Endothelial cell of umbilical vein (primary cell): ENCODE measurements around the gene SSBP3.

Experiments
- EZH2 ChIP-seq: IDR thresholded peaks from 2 replicates; pipeline ENCODE4 v1.6.1; 2012; ENCODE audit warnings: borderline replicate concordance, low read depth, mild to moderate bottlenecking, moderate library complexity, low read length, inconsistent platforms; ENCODE audit not compliant: severe bottlenecking
- FOS ChIP-seq: IDR thresholded peaks from 2 replicates; pipeline ENCODE4 v1.6.1; 2011; ENCODE audit warnings: mild to moderate bottlenecking, low read length, moderate library complexity, borderline replicate concordance; ENCODE audit not compliant: insufficient read depth
- GATA2 ChIP-seq: IDR thresholded peaks from 2 replicates; pipeline ENCODE4 v1.7.0; 2011; ENCODE audit warnings: low read depth, mild to moderate bottlenecking, moderate library complexity, mixed read lengths, low read length; ENCODE audit not compliant: insufficient read length, insufficient read depth
- JUN ChIP-seq: IDR thresholded peaks from 2 replicates; pipeline ENCODE4 v1.6.1; 2011; ENCODE audit warnings: borderline replicate concordance, low read depth; ENCODE audit not compliant: insufficient read length, insufficient read depth
- MYC ChIP-seq: IDR thresholded peaks from one replicate; pipeline ENCODE4 v1.6.1; 2011; ENCODE audit warnings: mild to moderate bottlenecking, low read depth, low read length
- POLR2A ChIP-seq: IDR thresholded peaks from 2 replicates; pipeline ENCODE4 v1.6.1; 2012; ENCODE audit warnings: low read depth, mild to moderate bottlenecking, control low read depth, low read length
- POLR2AphosphoS5 ChIP-seq: IDR thresholded peaks from 2 replicates; pipeline ENCODE4 v1.6.1; 2012; ENCODE audit warnings: low read depth, mild to moderate bottlenecking, control low read depth, low read length, moderate library complexity; ENCODE audit not compliant: insufficient read depth
- TF ChIP-seq, protein P1 (sequence below), 2 donors: IDR thresholded peaks; 1 replicate in 1 of 2; 2 replicates in 1 of 2; pipeline ENCODE4 v1.5.1; 2011; ENCODE audit warnings: low read length in 2 of 2, mild to moderate bottlenecking in 2 of 2, moderate library complexity in 2 of 2, control low read depth in 1 of 2, inconsistent platforms in 1 of 2, low read depth in 1 of 2; ENCODE audit not compliant: insufficient read depth in 1 of 2; ENCODE audit errors: extremely low read depth in 1 of 2
- TF ChIP-seq, protein P2 (sequence below): IDR thresholded peaks from 2 replicates; pipeline ENCODE4 v1.6.1; 2011; ENCODE audit not compliant: insufficient read depth, insufficient read length

DNA sequence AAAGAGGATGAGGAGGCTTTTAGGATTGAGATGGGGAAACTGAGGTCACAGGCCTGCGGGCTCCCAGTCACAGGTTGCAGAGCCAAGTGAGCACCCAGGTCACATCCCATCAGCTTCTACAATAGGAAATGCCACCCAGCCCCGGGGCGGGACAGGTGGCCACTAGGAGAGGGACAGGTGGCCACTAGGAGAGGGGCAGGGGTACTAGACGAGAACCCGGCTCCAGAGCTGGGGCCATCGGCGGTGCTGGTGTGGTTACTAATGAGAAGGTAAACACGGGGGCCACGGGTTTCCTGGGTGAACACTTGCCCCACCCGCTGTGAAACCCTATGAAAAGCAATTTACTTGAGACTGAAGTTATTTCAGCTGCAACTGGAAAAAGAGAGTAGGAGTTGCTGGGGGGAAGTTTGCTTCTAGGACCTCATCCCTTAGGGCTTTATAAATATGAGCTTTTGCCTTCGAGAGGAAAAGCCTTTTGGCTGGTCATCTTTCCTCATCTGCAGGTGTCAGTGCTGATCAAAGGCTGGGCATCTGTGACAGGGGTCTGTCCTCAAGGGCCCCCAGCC, 153.7 kb downstream of the SSBP3 start:
- no peak for TF ChIP-seq POLR2A
- TF ChIP-seq, protein P1, sequence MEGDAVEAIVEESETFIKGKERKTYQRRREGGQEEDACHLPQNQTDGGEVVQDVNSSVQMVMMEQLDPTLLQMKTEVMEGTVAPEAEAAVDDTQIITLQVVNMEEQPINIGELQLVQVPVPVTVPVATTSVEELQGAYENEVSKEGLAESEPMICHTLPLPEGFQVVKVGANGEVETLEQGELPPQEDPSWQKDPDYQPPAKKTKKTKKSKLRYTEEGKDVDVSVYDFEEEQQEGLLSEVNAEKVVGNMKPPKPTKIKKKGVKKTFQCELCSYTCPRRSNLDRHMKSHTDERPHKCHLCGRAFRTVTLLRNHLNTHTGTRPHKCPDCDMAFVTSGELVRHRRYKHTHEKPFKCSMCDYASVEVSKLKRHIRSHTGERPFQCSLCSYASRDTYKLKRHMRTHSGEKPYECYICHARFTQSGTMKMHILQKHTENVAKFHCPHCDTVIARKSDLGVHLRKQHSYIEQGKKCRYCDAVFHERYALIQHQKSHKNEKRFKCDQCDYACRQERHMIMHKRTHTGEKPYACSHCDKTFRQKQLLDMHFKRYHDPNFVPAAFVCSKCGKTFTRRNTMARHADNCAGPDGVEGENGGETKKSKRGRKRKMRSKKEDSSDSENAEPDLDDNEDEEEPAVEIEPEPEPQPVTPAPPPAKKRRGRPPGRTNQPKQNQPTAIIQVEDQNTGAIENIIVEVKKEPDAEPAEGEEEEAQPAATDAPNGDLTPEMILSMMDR (IDR thresholded peaks at IDR 0.05; ENCODE audit: extremely low read depth in 1 of 2, insufficient read depth in 1 of 2, low read depth in 1 of 2, low read length in 2 of 2), result no peak
- no peak for TF ChIP-seq EZH2
- TF ChIP-seq POLR2AphosphoS5, result no peak
- no peak for TF ChIP-seq MYC
- TF ChIP-seq JUN, result no peak
- TF ChIP-seq GATA2, result no peak
- TF ChIP-seq, protein P2, sequence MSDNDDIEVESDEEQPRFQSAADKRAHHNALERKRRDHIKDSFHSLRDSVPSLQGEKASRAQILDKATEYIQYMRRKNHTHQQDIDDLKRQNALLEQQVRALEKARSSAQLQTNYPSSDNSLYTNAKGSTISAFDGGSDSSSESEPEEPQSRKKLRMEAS, result no peak
- TF ChIP-seq FOS, result no peak
